Measurements from ENCODE around the gene ANXA3.
"Not testable (repeated sequence)": the region's sequence is repeated elsewhere in the genome, so short reads cannot be mapped to it uniquely, and the experiment has no call there.

ANXA3 gene

DNA sequence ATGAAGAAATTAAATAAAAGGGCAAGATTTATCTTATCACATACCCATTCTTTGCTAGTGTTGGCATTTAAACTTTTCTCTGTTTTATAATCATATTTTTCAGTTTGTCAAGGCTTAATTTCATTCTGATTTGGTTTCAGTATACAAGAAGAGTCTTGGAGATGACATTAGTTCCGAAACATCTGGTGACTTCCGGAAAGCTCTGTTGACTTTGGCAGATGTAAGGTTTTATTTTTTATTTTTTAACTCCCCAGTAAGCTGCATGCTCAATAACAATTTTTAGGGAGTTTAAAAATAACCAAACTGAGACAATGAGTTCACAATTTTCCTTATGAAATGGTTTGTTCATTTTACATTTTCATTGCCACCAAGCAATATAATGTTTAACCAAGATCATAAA is 39.8 kb downstream of the ANXA3 start:
- H3K4me1 ChIP-seq (ENCODE audit: low read length) = no peaks in the 10 kb centered on the region
- no peak overlapping the region for H3K9ac ChIP-seq (ENCODE audit: low read length)
- no peak overlapping the region for H3K4me2 ChIP-seq (ENCODE audit: low read depth, low read length)
- H3K4me3 ChIP-seq (ENCODE audit: low read length) = no peak overlapping the region
- no peaks in the 10 kb centered on the region for H3K9me2 ChIP-seq (replicated peaks; ENCODE audit: insufficient read depth, low read length)
- no peaks in the 10 kb centered on the region for H3K9me3 ChIP-seq (replicated peaks; ENCODE audit: insufficient read depth, low read length)
- H3K27ac ChIP-seq (ENCODE audit: low read length) = no peak overlapping the region
- H3K79me2 ChIP-seq (ENCODE audit: low read length) = no peaks in the 10 kb centered on the region
- H3F3A ChIP-seq (ENCODE audit: insufficient read depth, low read length) = no peaks in the 10 kb centered on the region
- H3K27me3 ChIP-seq (replicated peaks; ENCODE audit: insufficient read depth, low read length) = no peaks in the 10 kb centered on the region
- no peaks in the 10 kb centered on the region for H3K36me3 ChIP-seq (replicated peaks; ENCODE audit: insufficient read depth, low read length)
- H4K20me1 ChIP-seq (ENCODE audit: insufficient read depth, low read length) = no peaks in the 10 kb centered on the region
- TF ChIP-seq EZH2phosphoT487 (IDR thresholded peaks at IDR 0.05; ENCODE audit: low read length) (no peak), EZH2 (optimal IDR thresholded peaks at IDR 0.05; ENCODE audit: low read depth, low read length) (no peak)
- TF ChIP-seq, protein P1, sequence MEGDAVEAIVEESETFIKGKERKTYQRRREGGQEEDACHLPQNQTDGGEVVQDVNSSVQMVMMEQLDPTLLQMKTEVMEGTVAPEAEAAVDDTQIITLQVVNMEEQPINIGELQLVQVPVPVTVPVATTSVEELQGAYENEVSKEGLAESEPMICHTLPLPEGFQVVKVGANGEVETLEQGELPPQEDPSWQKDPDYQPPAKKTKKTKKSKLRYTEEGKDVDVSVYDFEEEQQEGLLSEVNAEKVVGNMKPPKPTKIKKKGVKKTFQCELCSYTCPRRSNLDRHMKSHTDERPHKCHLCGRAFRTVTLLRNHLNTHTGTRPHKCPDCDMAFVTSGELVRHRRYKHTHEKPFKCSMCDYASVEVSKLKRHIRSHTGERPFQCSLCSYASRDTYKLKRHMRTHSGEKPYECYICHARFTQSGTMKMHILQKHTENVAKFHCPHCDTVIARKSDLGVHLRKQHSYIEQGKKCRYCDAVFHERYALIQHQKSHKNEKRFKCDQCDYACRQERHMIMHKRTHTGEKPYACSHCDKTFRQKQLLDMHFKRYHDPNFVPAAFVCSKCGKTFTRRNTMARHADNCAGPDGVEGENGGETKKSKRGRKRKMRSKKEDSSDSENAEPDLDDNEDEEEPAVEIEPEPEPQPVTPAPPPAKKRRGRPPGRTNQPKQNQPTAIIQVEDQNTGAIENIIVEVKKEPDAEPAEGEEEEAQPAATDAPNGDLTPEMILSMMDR (IDR thresholded peaks at IDR 0.05; ENCODE audit: low read length) = no peak
- H2AFZ ChIP-seq (ENCODE audit: low read length) = no peak overlapping the region
- DNase-seq = no peak

DNA sequence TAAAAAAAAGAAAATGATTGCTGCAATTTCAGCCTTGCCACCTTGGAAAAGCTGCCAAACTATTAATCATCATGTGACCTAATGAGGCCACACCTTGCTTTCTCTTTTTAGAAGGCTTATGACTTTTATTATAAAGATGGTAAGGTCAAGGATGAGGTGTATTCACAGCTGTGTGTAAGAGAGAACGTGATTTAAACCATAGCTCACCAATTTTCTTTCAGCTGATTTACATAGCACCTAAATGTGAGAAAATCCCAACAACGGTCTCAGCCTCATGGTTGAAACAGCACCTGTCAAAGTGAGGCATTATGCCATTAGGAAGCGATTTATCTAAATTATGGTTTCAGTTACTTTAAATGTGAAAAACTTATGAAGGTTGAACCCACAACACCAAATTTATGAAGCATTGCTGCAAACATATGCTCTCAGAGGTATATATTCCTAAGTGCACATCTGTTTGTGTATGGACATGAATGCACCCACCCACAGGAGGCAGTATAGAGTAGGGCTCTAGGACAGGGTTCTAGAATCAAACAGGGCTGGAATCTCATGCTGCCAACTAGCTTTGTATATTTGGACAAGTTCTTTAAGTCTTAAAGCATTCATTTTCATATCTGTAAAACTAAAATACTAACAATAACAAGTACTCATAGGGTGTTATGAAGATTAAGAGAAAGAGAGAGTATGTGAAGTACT is 40.7 kb downstream of the ANXA3 start:
- Histone ChIP-seq H3K9me3 (replicated peaks; ENCODE audit: insufficient read depth, low read length) (no peaks in the 10 kb centered on the region), H3K9me2 (replicated peaks; ENCODE audit: insufficient read depth, low read length) (no peaks in the 10 kb centered on the region), H3K4me3 (ENCODE audit: low read length) (no peak overlapping the region), H3K9ac (ENCODE audit: low read length) (no peak overlapping the region), H3K27ac (ENCODE audit: low read length) (no peak overlapping the region), H3K4me1 (ENCODE audit: low read length) (no peaks in the 10 kb centered on the region), H3K79me2 (ENCODE audit: low read length) (no peaks in the 10 kb centered on the region), H3K36me3 (replicated peaks; ENCODE audit: insufficient read depth, low read length) (no peaks in the 10 kb centered on the region), H3F3A (ENCODE audit: insufficient read depth, low read length) (no peaks in the 10 kb centered on the region), H3K4me2 (ENCODE audit: low read depth, low read length) (no peak overlapping the region), H4K20me1 (ENCODE audit: insufficient read depth, low read length) (no peaks in the 10 kb centered on the region), H2AFZ (ENCODE audit: low read length) (no peak overlapping the region), H3K27me3 (replicated peaks; ENCODE audit: insufficient read depth, low read length) (no peaks in the 10 kb centered on the region)
- no peak for TF ChIP-seq EZH2phosphoT487 (IDR thresholded peaks at IDR 0.05; ENCODE audit: low read length)
- TF ChIP-seq, protein P1 (IDR thresholded peaks at IDR 0.05; ENCODE audit: low read length) = peak; percentile 45
- no peak for DNase-seq

DNA sequence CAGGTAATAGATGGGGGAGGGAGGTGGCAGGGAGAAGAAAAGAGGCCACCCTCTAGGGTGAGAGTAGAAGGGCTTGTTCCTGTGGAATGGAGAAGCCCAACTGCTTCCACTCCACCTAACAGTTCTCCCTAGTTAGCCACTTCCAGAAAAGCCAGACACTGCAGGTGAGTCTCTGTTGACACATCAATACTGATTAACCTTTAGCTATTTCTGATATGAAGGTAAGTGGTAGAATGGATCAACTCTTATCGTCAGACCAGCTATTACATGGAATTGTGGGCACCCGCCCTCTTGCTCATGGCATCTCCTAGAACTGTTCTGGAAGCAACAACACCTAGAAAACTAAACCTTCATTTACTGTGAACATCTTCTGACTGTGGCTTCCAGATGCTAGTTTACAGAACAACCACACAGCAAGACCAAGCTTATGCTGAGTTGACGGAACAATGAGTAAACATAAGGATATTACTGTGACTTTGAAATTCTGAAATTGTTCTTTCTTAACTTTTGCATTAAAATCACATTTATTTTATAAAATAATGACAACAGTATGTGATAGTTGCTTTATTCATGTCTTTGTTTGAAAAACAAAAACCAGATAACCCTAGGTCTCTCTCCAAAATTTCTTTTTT is 44.7 kb downstream of the ANXA3 start:
- Histone ChIP-seq H3K4me2 (ENCODE audit: low read depth, low read length) (no peak overlapping the region), H2AFZ (ENCODE audit: low read length) (no peak overlapping the region), H3K36me3 (replicated peaks; ENCODE audit: insufficient read depth, low read length) (no peaks in the 10 kb centered on the region), H3K27ac (ENCODE audit: low read length) (no peak overlapping the region), H3K4me1 (ENCODE audit: low read length) (no peaks in the 10 kb centered on the region), H3F3A (ENCODE audit: insufficient read depth, low read length) (no peaks in the 10 kb centered on the region), H3K9ac (ENCODE audit: low read length) (no peak overlapping the region), H3K4me3 (ENCODE audit: low read length) (no peak overlapping the region), H4K20me1 (ENCODE audit: insufficient read depth, low read length) (no peaks in the 10 kb centered on the region), H3K9me2 (replicated peaks; ENCODE audit: insufficient read depth, low read length) (no peaks in the 10 kb centered on the region), H3K9me3 (replicated peaks; ENCODE audit: insufficient read depth, low read length) (no peaks in the 10 kb centered on the region), H3K79me2 (ENCODE audit: low read length) (no peaks in the 10 kb centered on the region), H3K27me3 (replicated peaks; ENCODE audit: insufficient read depth, low read length) (no peaks in the 10 kb centered on the region)
- DNase-seq = no peak
- TF ChIP-seq, protein P1 (IDR thresholded peaks at IDR 0.05; ENCODE audit: low read length) = no peak
- no peak for TF ChIP-seq EZH2 (optimal IDR thresholded peaks at IDR 0.05; ENCODE audit: low read depth, low read length)
- TF ChIP-seq EZH2phosphoT487 (IDR thresholded peaks at IDR 0.05; ENCODE audit: low read length) = no peak

DNA sequence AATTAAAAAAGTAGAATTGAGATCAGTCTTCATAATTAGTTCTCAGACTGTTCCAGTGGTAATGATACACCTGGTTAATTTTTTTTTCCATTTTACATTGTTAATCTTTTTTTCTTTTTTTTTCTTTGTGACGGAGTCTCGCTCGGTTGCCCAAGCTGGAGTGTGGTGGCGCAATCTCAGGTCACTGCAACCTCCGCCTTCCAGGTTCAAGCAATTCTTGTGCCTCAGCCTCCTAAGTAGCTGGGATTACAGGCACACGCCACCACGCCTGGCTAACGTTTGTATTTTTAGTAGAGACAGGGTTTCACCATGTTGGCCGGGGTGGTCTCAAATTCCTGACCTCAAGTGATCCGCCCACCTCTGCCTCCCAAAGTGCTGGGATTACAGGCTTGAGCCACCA is 46.9 kb downstream of the ANXA3 start:
- H3F3A ChIP-seq (ENCODE audit: insufficient read depth, low read length); H3K9me3 ChIP-seq (replicated peaks; ENCODE audit: insufficient read depth, low read length); DNase-seq; H3K27ac ChIP-seq (ENCODE audit: low read length); H2AFZ ChIP-seq (ENCODE audit: low read length); H3K79me2 ChIP-seq (ENCODE audit: low read length); H3K9me2 ChIP-seq (replicated peaks; ENCODE audit: insufficient read depth, low read length); H3K4me1 ChIP-seq (ENCODE audit: low read length); H3K27me3 ChIP-seq (replicated peaks; ENCODE audit: insufficient read depth, low read length); H3K4me3 ChIP-seq (ENCODE audit: low read length); H3K4me2 ChIP-seq (ENCODE audit: low read depth, low read length); H4K20me1 ChIP-seq (ENCODE audit: insufficient read depth, low read length); H3K9ac ChIP-seq (ENCODE audit: low read length); H3K36me3 ChIP-seq (replicated peaks; ENCODE audit: insufficient read depth, low read length): not testable (repeated sequence)
